Breast epithelium (tissue), 3 donors: Measurements from ENCODE around the gene MYLK2.

Source experiments
- CTCF ChIP-seq, 3 donors: fragments of 450-650 bp; IDR thresholded peaks; one replicate each; pipeline ENCODE4 v1.5.1; 2016 to 2017; ENCODE audit warnings: antibody characterized with exemption in 3 of 3, mild to moderate bottlenecking in 3 of 3, moderate library complexity in 3 of 3
- POLR2AphosphoS5 ChIP-seq, 3 donors: sonication (generic); formaldehyde crosslinking; IDR thresholded peaks; one replicate each; pipeline ENCODE4 v1.6.1; 2017; ENCODE audit warnings: antibody characterized with exemption in 3 of 3

DNA sequence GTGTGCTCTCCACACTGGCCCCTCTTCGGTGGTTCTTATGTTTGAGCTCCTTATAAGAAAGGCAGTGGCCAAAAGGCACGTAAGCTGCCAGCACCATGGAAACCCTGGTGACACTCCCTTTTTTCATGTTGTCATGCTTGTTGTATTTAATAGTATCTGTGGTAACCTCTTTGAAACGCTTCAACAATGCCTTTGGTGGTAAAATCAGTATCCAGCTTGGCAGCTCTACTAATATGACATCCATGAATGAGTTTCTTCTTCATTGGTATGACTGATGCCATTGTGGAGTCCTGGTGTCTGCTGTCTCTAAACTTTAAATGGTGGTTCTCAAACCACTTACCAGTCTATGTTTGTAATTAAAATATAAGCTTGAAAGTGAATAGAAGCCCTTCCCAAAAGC is 10.7 kb upstream of the MYLK2 start:
- TF ChIP-seq CTCF (IDR thresholded peaks at IDR 0.05) (no peak), POLR2AphosphoS5 (IDR thresholded peaks at IDR 0.05) (no peak)
